ENCODE measurements around the gene LDB1.
A peak's percentile ranks its signal among the peaks of the same experiment; 100 is the strongest.

LDB1 gene

GRCh38 chr10:102113261-102113955 is 6.8 kb downstream of the LDB1 start:
- no peak for DNase-seq (ENCODE audit: low read depth in 2 of 3, low spot score in 1 of 3)

- no peak for DNase-seq (ENCODE audit: low read depth in 2 of 3, low spot score in 1 of 3)
Observed at GRCh38 chr10:102112210-102112817, 7.9 kb downstream of the LDB1 start.

DNA sequence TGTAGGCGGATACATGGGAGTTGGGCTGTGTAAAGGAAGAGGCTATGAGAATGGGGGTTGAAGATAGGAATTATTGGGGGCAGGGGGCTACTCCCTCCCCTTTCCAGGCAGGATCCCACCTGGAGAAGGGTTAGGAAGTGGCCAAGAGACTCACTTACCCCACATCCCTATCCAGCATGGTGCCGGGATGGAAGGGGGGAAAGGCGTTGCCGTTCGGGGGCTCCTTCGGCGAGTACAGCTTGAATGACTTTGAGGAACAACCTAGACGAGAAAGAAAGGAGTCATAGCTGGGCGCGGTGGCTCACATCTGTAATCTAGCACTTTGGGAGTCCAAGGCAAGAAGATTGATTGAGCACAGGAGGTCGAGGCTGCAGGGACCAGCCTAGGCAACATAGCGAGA is 8.9 kb downstream of the LDB1 start:
- no peak for DNase-seq (ENCODE audit: low read depth in 2 of 3, low spot score in 1 of 3)

- no peak for DNase-seq (ENCODE audit: low read depth in 2 of 3, low spot score in 1 of 3)
Observed at GRCh38 chr10:102109166-102110116, 10.7 kb downstream of the LDB1 start.

- no peak for DNase-seq (ENCODE audit: low read depth in 2 of 3, low spot score in 1 of 3)
Observed at GRCh38 chr10:102106998-102107397, 13.2 kb downstream of the LDB1 start.

DNA sequence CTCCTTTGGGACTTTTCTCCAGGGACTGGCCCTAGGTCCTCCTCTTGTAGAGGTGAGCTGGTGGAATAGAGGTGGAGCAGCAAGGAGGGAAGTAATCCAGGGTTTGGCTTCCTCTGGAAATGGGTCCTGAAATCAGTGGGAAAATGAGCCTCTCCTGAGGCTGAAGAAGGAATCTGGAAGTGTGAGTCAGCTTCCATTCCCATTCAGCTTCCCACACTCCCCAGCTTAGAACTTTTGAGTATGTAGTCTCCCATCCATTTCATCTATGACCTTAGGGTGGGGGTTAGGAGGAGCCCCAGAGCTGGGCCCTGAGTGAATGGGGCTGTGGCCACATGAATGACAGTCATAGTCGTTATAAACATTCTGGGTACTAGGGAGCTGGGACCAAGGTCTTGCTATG is 17.7 kb downstream of the LDB1 start:
- DNase-seq (ENCODE audit: low read depth in 2 of 3, low spot score in 1 of 3): no peak

GRCh38 chr10:102101152-102101551 is 19.0 kb downstream of the LDB1 start:
- no peak for DNase-seq (ENCODE audit: low read depth in 2 of 3, low spot score in 1 of 3)

- no peak for DNase-seq (ENCODE audit: low read depth in 2 of 3, low spot score in 1 of 3)
Observed at GRCh38 chr10:102096449-102096848, 23.7 kb downstream of the LDB1 start.

DNA sequence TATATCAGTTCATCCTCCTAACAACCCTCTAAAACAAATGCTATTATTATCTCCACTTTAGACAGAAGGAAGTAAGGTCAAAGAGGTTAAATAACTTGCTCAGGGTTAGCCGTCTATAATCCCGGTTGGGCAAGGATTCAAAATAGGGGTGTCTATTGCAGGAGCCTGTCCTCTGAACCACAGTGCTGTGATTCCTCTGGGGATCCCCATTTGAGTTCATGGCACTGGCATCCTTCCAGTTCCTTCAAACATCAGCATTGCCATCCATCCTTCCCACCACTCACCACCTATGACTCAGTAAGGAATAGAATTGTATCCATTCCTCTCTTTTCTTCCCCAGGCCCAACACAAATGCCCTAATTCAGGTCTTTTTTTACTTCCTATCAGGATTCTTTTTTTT is 29.4 kb downstream of the LDB1 start:
- no peak for DNase-seq (ENCODE audit: low read depth in 2 of 3, low spot score in 1 of 3)

DNA sequence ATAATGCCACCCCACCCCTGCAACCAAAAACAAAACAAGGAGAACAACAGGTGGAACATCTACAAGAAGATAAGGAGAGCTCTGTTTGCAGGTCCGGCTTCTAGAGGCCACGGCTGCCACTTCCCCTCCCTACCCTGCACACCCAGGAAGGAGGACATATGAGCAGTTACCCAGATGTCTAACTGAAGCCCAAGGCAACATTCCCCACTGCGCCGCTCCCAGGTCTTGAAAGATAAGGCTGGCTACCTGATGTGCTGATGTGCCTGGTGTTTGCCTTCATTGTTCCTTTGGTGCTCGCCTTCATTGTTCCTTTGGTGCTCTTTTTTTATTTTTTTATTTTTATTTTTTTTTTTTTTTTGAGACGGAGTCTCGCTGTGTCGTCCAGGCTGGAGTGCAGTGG is 34.0 kb downstream of the LDB1 start:
- DNase-seq (ENCODE audit: low read depth in 2 of 3, low spot score in 1 of 3): no peak

GRCh38 chr10:102085336-102085735 is 34.8 kb downstream of the LDB1 start:
- DNase-seq (ENCODE audit: low read depth in 2 of 3, low spot score in 1 of 3): no peak

GRCh38 chr10:102083541-102083940 is 36.6 kb downstream of the LDB1 start:
- DNase-seq (ENCODE audit: low read depth in 2 of 3, low spot score in 1 of 3): no peak

GRCh38 chr10:102072673-102073527 is 47.3 kb downstream of the LDB1 start:
- DNase-seq (ENCODE audit: low read depth in 2 of 3, low spot score in 1 of 3): peak; percentile 59 to 92 (median 66)

DNA sequence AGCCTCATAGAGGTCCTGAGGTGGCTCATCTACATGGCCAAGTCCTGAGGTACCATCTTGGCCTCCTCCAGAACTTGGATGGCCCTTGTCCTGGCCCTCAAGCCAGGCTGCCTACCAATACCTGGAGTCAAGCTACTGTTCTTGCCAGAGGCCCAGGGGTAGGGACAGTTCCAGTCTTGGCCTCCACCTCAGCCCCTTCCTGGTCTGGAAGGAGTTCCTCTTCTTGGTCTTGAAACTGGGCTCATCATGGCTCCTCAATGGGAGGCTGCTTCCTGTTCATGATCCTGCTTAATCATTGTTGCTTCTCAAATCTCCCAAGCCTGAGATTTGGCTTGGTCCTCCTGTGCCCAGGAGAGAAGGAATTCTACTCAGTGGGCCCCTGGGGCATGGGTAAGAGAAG is 51.1 kb downstream of the LDB1 start:
- DNase-seq (ENCODE audit: low read depth in 2 of 3, low spot score in 1 of 3): no peak

- DNase-seq (ENCODE audit: low read depth in 2 of 3, low spot score in 1 of 3): no peak
Observed at GRCh38 chr10:102068216-102068615, 52.0 kb downstream of the LDB1 start.

DNA sequence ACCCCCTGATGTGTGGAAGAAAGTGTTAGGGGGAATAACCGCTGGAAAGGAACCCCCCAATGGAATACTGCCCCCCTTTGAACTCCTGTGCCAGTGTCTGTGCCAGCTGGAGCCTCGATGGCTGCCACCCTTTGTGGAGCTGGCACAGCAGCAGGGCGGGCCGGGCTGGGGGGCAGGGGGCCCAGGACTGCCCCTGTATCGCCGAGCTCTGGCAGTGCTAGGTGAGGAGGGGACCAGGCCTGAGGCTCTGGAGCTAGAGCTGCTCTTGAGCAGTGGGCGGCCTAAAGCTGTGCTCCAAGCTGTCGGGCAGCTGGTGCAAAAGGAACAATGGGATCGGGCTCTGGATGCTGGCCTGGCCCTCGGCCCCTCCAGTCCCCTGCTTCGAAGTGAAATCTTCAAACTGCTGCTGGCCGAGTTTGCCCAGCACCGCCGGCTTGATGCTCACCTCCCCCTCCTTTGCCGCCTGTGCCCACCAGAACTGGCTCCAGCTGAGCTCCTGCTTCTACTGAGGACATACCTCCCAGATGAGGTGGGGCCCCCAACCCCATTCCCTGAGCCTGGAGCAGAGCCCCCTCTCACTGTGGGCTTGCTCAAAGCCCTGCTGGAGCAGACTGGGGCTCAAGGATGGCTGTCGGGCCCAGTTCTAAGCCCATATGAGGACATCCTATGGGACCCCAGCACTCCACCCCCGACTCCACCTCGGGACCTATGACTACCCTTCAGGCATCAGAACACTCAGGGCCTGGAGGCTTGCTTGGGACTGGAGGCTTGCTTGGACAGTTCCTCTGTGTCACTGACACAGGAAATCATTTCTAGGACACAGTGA is 52.9 kb downstream of the LDB1 start:
- DNase-seq (ENCODE audit: low read depth in 2 of 3, low spot score in 1 of 3): no peak

DNA sequence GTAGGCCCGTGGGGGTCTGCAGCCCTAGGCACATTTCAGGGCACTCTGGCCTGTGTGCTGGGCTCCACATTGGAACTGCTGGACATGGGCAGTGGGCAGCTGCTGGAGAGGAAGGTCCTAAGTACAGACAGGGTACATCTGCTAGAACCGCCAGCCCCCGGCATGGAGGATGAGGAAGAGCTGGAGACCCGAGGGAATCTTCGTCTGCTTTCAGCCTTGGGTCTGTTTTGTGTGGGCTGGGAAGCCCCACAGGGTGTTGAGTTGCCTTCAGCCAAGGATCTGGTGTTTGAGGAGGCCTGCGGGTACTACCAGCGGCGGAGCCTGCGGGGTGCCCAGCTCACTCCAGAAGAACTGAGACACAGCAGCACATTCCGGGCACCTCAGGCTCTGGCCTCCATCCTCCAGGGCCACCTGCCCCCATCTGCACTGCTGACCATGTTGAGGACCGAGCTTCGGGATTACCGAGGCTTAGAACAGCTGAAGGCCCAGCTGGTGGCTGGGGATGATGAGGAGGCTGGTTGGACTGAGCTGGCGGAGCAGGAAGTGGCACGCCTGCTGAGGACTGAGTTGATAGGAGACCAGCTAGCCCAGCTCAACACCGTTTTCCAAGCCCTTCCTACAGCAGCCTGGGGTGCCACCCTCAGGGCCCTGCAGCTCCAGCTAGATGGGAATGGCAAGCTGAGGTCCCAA is 53.6 kb downstream of the LDB1 start:
- DNase-seq (ENCODE audit: low read depth in 2 of 3, low spot score in 1 of 3): no peak

DNA sequence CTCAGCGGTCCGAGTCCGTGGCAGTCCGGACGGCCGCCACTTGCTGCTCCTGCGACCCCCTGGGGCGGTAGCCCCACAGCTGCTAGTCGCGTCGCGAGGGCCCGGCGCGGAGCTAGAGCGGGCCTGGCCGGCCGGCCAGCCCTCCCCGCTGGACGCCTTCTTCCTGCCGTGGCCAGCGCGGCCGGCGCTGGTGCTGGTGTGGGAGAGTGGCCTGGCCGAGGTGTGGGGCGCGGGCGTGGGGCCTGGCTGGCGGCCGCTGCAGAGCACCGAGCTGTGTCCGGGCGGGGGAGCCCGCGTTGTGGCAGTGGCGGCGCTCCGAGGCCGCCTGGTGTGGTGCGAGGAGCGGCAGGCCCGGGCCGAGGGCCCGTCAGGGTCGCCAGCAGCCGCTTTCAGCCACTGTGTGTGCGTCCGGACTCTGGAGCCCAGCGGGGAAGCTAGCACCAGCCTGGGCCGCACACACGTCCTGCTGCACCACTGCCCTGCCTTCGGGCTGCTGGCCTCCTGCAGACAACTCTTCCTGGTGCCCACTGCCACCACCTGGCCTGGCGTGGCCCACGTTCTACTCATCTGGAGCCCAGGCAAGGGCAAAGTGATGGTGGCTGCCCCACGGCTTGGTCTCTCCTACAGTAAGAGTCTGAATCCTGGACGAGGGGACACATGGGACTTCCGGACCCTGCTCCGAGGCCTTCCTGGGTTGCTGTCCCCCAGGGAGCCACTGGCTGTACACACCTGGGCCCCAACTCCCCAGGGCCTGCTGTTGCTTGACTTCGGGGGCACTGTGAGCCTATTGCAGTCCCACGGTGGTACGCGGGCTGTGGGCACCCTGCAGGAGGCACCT is 54.4 kb downstream of the LDB1 start:
- DNase-seq (ENCODE audit: low read depth in 2 of 3, low spot score in 1 of 3): no peak
